ENCODE results near the gene YBX3.

The YBX3 gene

GRCh38 chr12:10669533-10669932, 53.6 kb downstream of the YBX3 start:
- no peak for DNase-seq (ENCODE audit: low read depth, low spot score)

- no peak for DNase-seq (ENCODE audit: low read depth, low spot score)
These were observed 54.6 kb downstream of the YBX3 start for GRCh38 chr12:10668526-10668925.

GRCh38 chr12:10667581-10667980, 55.5 kb downstream of the YBX3 start:
- DNase-seq (ENCODE audit: low read depth, low spot score), result no peak

DNA sequence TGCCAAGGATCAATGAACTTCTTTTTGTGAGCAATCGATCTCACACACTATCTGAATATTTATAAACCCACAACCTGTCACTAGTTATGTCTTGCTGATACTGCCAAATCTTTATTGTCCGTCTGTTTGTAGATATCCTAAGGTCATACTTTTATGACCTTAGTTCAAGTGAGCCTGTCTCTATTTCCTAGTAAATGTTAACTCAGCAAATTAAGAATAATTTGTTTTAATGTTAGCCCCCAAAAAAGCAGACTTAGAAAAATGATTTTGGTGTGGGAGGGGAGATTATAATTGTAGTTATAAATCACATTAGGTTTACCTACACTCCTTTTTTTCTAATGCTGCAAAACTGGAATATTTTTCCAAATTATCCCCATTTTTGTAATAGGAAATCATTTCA, 58.6 kb downstream of the YBX3 start:
- no peak for DNase-seq (ENCODE audit: low read depth, low spot score)

DNA sequence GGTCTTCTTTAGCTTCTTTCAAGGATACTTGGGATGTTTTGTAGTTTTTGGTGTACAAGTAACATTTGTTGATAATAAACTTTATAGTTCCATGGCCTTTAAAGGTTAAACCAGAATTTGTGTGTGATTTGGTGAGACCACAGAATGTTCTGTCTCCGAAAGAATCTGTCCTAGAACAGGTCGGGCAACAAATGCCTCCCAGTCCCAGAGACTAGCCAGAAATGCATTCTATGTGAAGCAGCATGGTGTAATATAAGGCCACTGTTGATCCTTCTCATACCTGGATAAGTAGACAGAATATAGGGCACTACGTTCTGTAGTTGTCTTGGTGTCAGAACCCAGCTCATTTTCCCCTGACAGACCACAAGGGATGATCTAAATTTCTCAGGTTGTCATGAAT, 59.3 kb downstream of the YBX3 start:
- DNase-seq (ENCODE audit: low read depth, low spot score), result no peak

GRCh38 chr12:10661338-10661737, 61.8 kb downstream of the YBX3 start:
- DNase-seq (ENCODE audit: low read depth, low spot score), result no peak

DNA sequence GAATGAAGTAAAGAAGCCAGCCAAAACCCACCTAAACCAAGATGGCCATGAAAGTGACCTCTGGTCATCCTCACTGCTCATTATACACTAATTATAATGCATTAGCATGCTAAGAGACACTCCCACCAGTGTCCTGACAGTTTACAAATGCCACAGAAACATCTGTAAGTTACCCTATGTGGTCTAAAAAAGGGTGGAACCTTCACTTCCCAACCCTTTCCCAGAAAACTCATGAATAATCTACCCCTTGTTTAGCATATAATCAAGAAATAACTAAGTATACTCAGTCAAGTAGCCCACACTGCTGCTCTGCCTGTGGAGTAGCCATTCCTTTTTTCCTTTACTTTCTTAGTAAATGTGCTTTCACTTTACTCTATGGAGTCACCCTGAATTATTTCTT, 69.1 kb downstream of the YBX3 start:
- no peak for DNase-seq (ENCODE audit: low read depth, low spot score)

GRCh38 chr12:10652192-10652591, 70.9 kb downstream of the YBX3 start:
- DNase-seq (ENCODE audit: low read depth, low spot score), result no peak

All from iPS DF 19.7 (cell line).